Tibial artery (tissue), 4 donors: ENCODE results near the gene LAS1L.

Experiments
- DNase-seq, 2 donors: peaks; one replicate each; pipeline ENCODE4 v3.0.0-alpha.2; 2019
- H3K27ac ChIP-seq, 2 donors: fragments of 200-600 bp; sonication (generic) in 1 of 2; 1 replicate in 1 of 2; 2 replicates in 1 of 2; pipeline ENCODE4 v1.5.1; 2018 to 2019; ENCODE audit warnings: mild to moderate bottlenecking in 1 of 2
- H3K27me3 ChIP-seq, 2 donors: fragments of 200-600 bp; sonication (generic) in 1 of 2; one replicate each; pipeline versions ENCODE4 v1.5.1 to v1.6.0; 2016 to 2019
- H3K36me3 ChIP-seq, 3 donors: fragments of 200-600 bp; sonication (generic) in 2 of 3; one replicate each; pipeline ENCODE4 v1.5.1; 2016 to 2019; ENCODE audit warnings: mild to moderate bottlenecking in 2 of 3
- H3K4me1 ChIP-seq, 4 donors: fragments of 200-600 bp; sonication (generic) in 2 of 4; 1 replicate in 3 of 4; 2 replicates in 1 of 4; pipeline ENCODE4 v1.5.1; 2016 to 2019
- H3K4me3 ChIP-seq, 2 donors: fragments of 200-600 bp; sonication (generic) in 1 of 2; 1 replicate in 1 of 2; 2 replicates in 1 of 2; pipeline ENCODE4 v1.5.1; 2018 to 2019; ENCODE audit warnings: mild to moderate bottlenecking in 2 of 2
- H3K9me3 ChIP-seq, 3 donors: fragments of 200-600 bp; sonication (generic) in 1 of 3; one replicate each; pipeline ENCODE4 v1.5.1; 2016 to 2019
- CTCF ChIP-seq, 2 experiments: fragments of 200-600 bp in 1 of 2; fragments of 450-650 bp in 1 of 2; IDR thresholded peaks; one replicate each; pipeline ENCODE4 v1.5.1; 2017 to 2019; ENCODE audit warnings: antibody characterized with exemption in 2 of 2, mild to moderate bottlenecking in 1 of 2, moderate library complexity in 1 of 2
- intact Hi-C: fragments of 100-400 bp; cut with DNase I; formaldehyde crosslinking; loops from one replicate; pipeline ENCODE4 v1.15.0; 2023; ENCODE audit warnings: low total_unique reads

Gene LAS1L

GRCh38 chrX:65545456-65545855 is 10.9 kb upstream of the LAS1L start:
- no peak for DNase-seq
- Histone ChIP-seq H3K4me3 (no peak overlapping the region), H3K27ac (no peak overlapping the region), H3K9me3 (no peaks in the 10 kb centered on the region), H3K27me3 (no peaks in the 10 kb centered on the region), H3K4me1 (no peaks in the 10 kb centered on the region), H3K36me3 (no peaks in the 10 kb centered on the region)
- no peak for TF ChIP-seq CTCF (IDR thresholded peaks at IDR 0.05)
- intact Hi-C loops = no loop called here

DNA sequence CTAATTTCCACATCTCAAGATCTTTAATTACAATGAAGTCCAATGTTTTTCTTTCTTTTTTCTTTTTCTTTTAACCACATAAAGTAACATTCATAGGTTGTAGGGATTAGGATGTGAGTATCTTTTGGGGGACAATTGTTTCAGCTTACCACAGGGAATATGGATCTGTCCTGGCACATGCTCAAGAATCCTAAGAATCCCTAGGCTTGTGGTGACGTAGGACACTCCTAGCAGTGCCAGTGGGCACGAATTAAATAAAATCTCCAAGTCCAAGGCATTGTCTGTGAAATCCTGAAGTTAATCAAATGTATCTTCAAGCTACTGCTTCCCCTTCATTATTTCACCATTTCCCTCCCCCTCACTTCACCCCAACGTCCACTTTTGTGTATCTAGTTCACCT is 2.6 kb upstream of the LAS1L start:
- H3K27ac ChIP-seq = no peak overlapping the region
- no peak for TF ChIP-seq CTCF (IDR thresholded peaks at IDR 0.05)
- no peaks in the 10 kb centered on the region for H3K9me3 ChIP-seq
- intact Hi-C loops = no loop called here
- H3K27me3 ChIP-seq = no peaks in the 10 kb centered on the region
- H3K4me3 ChIP-seq = no peak overlapping the region
- H3K4me1 ChIP-seq = peaks cover 0 to 16% (median 11%) of the 10 kb centered on the region in 4 donors
- no peaks in the 10 kb centered on the region for H3K36me3 ChIP-seq
- no peak for DNase-seq

DNA sequence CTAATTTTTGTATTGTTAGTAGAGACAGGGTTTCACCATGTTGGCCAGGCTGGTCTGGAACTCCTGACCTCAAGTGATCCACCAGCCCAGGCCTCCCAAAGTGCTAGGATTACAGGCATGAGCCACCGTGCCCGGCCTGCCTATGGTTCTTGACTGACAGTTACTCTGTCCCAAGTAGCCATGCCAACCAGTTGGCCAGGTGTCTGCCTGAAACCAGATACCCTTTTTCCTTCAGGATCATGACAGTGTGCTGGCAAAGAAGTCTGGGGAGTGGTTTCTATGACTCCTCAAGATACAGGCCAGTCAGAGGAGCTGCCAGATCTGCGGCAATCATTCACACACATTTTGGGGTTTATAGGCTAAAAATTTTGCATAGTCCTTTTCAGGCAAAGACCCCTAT is 1.7 kb upstream of the LAS1L start:
- no peak for DNase-seq
- TF ChIP-seq CTCF (IDR thresholded peaks at IDR 0.05) = no peak
- intact Hi-C loops = no loop called here
- peaks cover 0 to 2% (median 0%) of the 10 kb centered on the region in 3 donors for H3K36me3 ChIP-seq
- H3K27me3 ChIP-seq = no peaks in the 10 kb centered on the region
- H3K4me3 ChIP-seq = no peak overlapping the region
- no peak overlapping the region for H3K27ac ChIP-seq
- H3K9me3 ChIP-seq = no peaks in the 10 kb centered on the region
- peaks cover 0 to 16% (median 11%) of the 10 kb centered on the region in 4 donors for H3K4me1 ChIP-seq

GRCh38 chrX:65532016-65532415 is 2.6 kb downstream of the LAS1L start:
- no peak for TF ChIP-seq CTCF (IDR thresholded peaks at IDR 0.05)
- Histone ChIP-seq H3K9me3 (no peaks in the 10 kb centered on the region), H3K4me1 (peaks cover 0 to 16% (median 11%) of the 10 kb centered on the region in 4 donors), H3K4me3 (no peak overlapping the region), H3K36me3 (peaks cover 4 to 34% (median 20%) of the 10 kb centered on the region in 3 donors), H3K27me3 (no peaks in the 10 kb centered on the region), H3K27ac (no peak overlapping the region)
- intact Hi-C loops = no loop called here
- no peak for DNase-seq

GRCh38 chrX:65528705-65529340 is 5.8 kb downstream of the LAS1L start:
- intact Hi-C loops = no loop called here
- no peak overlapping the region for H3K4me3 ChIP-seq
- no peak overlapping the region for H3K27ac ChIP-seq
- DNase-seq = peak in 1 of 2 donors; percentile 32
- H3K9me3 ChIP-seq = no peaks in the 10 kb centered on the region
- H3K27me3 ChIP-seq = no peaks in the 10 kb centered on the region
- peak; percentile 69 to 91 for TF ChIP-seq CTCF (IDR thresholded peaks at IDR 0.05)
- H3K4me1 ChIP-seq = peaks cover 0 to 14% (median 8%) of the 10 kb centered on the region in 4 donors
- H3K36me3 ChIP-seq = peaks cover 4 to 58% (median 30%) of the 10 kb centered on the region in 3 donors
